Parathyroid adenoma (tissue), 2 donors: ENCODE data around the gene WNT5A.

ENCODE experiments used
- H2AFZ ChIP-seq: fragments of 300-600 bp; sonication (generic); one replicate; pipeline ENCODE4 v1.7.0; 2017; ENCODE audit warnings: antibody characterized with exemption, mild to moderate bottlenecking
- H3K27ac ChIP-seq: fragments of 300-600 bp; sonication (generic); one replicate; pipeline ENCODE4 v1.7.0; 2017
- H3K27me3 ChIP-seq: fragments of 300-600 bp; sonication (generic); one replicate; pipeline ENCODE4 v1.7.0; 2017; ENCODE audit warnings: low read length; ENCODE audit not compliant: control insufficient read depth, insufficient read depth
- H3K36me3 ChIP-seq: fragments of 300-600 bp; sonication (generic); one replicate; pipeline ENCODE4 v1.7.0; 2017; ENCODE audit warnings: low read length; ENCODE audit not compliant: control insufficient read depth, insufficient read depth
- H3K4me1 ChIP-seq: fragments of 300-600 bp; sonication (generic); one replicate; pipeline ENCODE4 v1.7.0; 2017; ENCODE audit warnings: control low read depth
- H3K4me2 ChIP-seq: fragments of 300-600 bp; sonication (generic); one replicate; pipeline ENCODE4 v1.7.0; 2017; ENCODE audit warnings: low read length
- H3K4me3 ChIP-seq: fragments of 300-600 bp; sonication (generic); one replicate; pipeline ENCODE4 v1.7.0; 2017; ENCODE audit warnings: low read depth, low read length
- H3K79me2 ChIP-seq: fragments of 300-600 bp; sonication (generic); one replicate; pipeline ENCODE4 v1.7.0; 2017; ENCODE audit warnings: control low read depth
- H3K9ac ChIP-seq: fragments of 300-600 bp; sonication (generic); one replicate; pipeline ENCODE4 v1.7.0; 2017; ENCODE audit warnings: mild to moderate bottlenecking
- H3K9me3 ChIP-seq: fragments of 300-600 bp; sonication (generic); one replicate; pipeline ENCODE4 v1.7.0; 2017; ENCODE audit warnings: low read length; ENCODE audit not compliant: control insufficient read depth
- CTCF ChIP-seq: fragments of 300-600 bp; sonication (generic); IDR thresholded peaks from one replicate; pipeline ENCODE4 v1.7.0; 2017; ENCODE audit warnings: antibody characterized with exemption, mild to moderate bottlenecking
- donor health status: primary hyperparathyroidism.

WNT5A gene

GRCh38 chr3:55440104-55440708 lies 46.9 kb downstream of the WNT5A start:
- Histone ChIP-seq H3K4me1 (no peaks in the 10 kb centered on the region), H2AFZ (no peak overlapping the region), H3K9me3 (no peaks in the 10 kb centered on the region), H3K36me3 (no peaks in the 10 kb centered on the region), H3K4me3 (no peak overlapping the region), H3K79me2 (no peaks in the 10 kb centered on the region), H3K9ac (no peak overlapping the region), H3K4me2 (no peak overlapping the region), H3K27me3 (peaks cover 2% of the 10 kb centered on the region), H3K27ac (no peak overlapping the region)
- no peak for TF ChIP-seq CTCF

- Histone ChIP-seq H3K9me3 (no peaks in the 10 kb centered on the region), H3K27ac (no peak overlapping the region), H2AFZ (no peak overlapping the region), H3K4me1 (no peaks in the 10 kb centered on the region), H3K79me2 (no peaks in the 10 kb centered on the region), H3K4me2 (no peak overlapping the region), H3K36me3 (no peaks in the 10 kb centered on the region), H3K9ac (no peak overlapping the region), H3K27me3 (peaks cover 2% of the 10 kb centered on the region), H3K4me3 (no peak overlapping the region)
- TF ChIP-seq CTCF = no peak
These were observed 47.4 kb downstream of the WNT5A start for GRCh38 chr3:55439657-55440056.

- no peak overlapping the region for H3K27ac ChIP-seq
- no peaks in the 10 kb centered on the region for H3K4me1 ChIP-seq
- H3K79me2 ChIP-seq = no peaks in the 10 kb centered on the region
- no peaks in the 10 kb centered on the region for H3K27me3 ChIP-seq
- no peak overlapping the region for H2AFZ ChIP-seq
- no peak overlapping the region for H3K4me3 ChIP-seq
- H3K36me3 ChIP-seq = no peaks in the 10 kb centered on the region
- no peak for TF ChIP-seq CTCF
- H3K9me3 ChIP-seq = no peaks in the 10 kb centered on the region
- no peak overlapping the region for H3K9ac ChIP-seq
- H3K4me2 ChIP-seq = no peak overlapping the region
These were observed 50.5 kb downstream of the WNT5A start for GRCh38 chr3:55436644-55437043.

- H3K79me2 ChIP-seq = no peaks in the 10 kb centered on the region
- no peak for TF ChIP-seq CTCF
These were observed 51.6 kb downstream of the WNT5A start for GRCh38 chr3:55435491-55435890.

GRCh38 chr3:55434789-55435188 lies 52.3 kb downstream of the WNT5A start:
- H3K27me3 ChIP-seq = no peaks in the 10 kb centered on the region
- no peaks in the 10 kb centered on the region for H3K4me1 ChIP-seq
- H3K9me3 ChIP-seq = no peaks in the 10 kb centered on the region
- H3K4me3 ChIP-seq = no peak overlapping the region
- no peak overlapping the region for H2AFZ ChIP-seq
- no peaks in the 10 kb centered on the region for H3K36me3 ChIP-seq
- no peaks in the 10 kb centered on the region for H3K79me2 ChIP-seq
- TF ChIP-seq CTCF = no peak
- no peak overlapping the region for H3K9ac ChIP-seq
- H3K4me2 ChIP-seq = no peak overlapping the region
- no peak overlapping the region for H3K27ac ChIP-seq

More at GRCh38 chr3:55435491-55435890, 51.6 kb downstream of the WNT5A start:
- H3K27me3 ChIP-seq = no peaks in the 10 kb centered on the region
- no peak overlapping the region for H3K9ac ChIP-seq
- no peak overlapping the region for H3K27ac ChIP-seq
- no peak overlapping the region for H3K4me2 ChIP-seq
- H3K36me3 ChIP-seq = no peaks in the 10 kb centered on the region
- H3K9me3 ChIP-seq = no peaks in the 10 kb centered on the region
- H3K4me1 ChIP-seq = no peaks in the 10 kb centered on the region
- H3K4me3 ChIP-seq = no peak overlapping the region
- H2AFZ ChIP-seq = no peak overlapping the region
